HT1080 (cell line): ENCODE results near the gene ATE1. TPM values are rescaled to one million over a fixed set of nuclear protein-coding genes. Genes with fewer than 3 reads are reported as not detected.
"Not testable (repeated sequence)": the region's sequence is repeated elsewhere in the genome, so short reads cannot be mapped to it uniquely, and the experiment has no call there.

Experiments used
- DNase-seq: peaks from one replicate; pipeline ENCODE4 v3.0.0-alpha.2; 2015; ENCODE audit warnings: low read depth
- total RNA-seq: library from RNA; depleted of rRNA; stranded (reverse); fragments of >200 nt; shearing (Covaris generic); gene quantifications from 2 replicates; pipeline ENCODE4 v1.2.3, GENCODE V29; 2014

Gene ATE1
- total RNA-seq, 1 experiment from 2014 or later = 25.8 TPM

DNA sequence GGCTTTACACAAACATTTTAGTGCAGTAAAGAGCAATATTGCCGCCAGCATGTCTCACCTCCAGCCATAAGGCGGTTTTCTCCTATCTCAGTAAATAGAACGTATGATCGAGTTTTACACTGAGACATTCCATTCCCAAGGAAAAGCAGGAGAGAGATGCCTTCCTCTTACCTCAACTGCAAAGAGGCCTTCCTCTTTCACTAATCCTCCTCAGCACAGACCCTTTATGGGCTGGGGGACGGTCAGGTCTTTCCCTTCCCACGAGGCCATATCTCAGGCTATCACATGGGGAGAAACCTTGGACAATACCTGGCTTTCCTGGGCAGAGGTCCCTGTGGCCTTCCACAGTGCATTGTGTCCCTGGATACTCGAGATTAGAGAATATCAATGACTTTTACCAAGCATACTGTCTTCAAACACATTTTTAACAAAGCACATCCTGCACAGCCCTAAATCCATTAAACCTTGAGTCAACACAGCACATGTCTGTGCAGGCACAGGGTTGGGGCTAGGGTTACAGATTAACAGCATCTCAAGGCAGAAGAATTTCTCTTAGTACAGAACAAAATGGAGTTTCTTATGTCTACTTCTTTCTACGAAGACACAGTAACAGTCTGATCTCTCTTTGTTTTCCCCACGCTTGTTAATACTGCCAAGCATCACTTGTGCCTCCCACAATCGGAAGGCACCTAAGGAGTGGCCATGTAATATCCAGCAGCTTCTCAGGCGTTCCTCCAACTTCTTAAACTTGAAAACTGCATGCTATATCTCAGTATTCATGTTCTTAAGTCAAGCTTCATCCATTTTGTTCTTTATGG lies 2.6 kb upstream of the ATE1 start:
- not testable (repeated sequence) for DNase-seq

DNA sequence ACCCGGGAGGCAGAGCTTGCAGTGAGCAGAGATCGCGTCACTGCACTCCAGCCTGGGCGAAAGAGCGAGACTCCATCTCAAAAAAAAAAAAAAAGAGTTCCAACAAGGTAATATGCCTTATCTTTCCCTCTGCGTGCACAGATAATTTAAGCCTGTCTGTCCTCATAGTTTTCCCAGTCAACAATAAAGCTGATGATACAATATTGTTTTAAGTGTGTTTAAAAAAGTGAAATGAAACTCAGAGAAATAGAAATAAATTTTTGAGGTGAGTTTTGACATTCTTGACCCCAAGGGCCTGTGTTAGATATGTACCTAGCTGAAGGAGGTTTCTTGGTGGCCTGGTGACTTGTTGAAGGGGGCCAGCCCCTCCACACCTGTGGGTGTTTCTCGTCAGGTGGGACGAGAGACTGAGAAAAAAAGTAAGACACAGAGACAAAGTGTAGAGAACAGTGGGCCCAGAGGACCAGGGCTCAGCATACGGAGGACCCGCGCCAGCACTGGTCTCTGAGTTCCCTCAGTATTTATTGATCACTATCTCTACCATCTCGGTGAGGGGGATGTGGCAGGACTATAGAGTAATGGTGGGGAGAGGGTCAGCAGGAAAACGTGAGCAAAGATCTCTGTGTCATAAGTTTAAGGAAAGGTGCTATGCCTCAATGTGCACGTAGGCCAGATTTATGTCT lies 1.9 kb upstream of the ATE1 start:
- not testable (repeated sequence) for DNase-seq

DNA sequence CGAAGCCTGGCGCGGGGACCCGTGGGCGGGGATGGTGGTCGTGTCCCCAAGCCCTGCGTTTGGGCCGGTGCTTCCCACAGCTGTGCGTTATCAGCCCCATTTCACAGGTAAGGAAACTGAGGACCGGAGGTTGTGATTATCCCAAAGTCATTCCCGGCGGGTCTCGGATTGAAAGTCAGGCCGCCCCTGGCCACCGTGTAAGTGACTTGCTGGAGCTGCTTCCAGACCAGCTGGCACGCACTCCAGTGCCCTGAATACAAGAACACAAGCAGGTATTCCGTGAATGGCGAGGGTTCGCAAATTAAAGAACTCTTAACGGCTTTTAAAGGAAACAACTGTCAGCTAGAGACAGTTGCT lies 675 bp upstream of the ATE1 start:
- DNase-seq = peak; percentile 13

DNA sequence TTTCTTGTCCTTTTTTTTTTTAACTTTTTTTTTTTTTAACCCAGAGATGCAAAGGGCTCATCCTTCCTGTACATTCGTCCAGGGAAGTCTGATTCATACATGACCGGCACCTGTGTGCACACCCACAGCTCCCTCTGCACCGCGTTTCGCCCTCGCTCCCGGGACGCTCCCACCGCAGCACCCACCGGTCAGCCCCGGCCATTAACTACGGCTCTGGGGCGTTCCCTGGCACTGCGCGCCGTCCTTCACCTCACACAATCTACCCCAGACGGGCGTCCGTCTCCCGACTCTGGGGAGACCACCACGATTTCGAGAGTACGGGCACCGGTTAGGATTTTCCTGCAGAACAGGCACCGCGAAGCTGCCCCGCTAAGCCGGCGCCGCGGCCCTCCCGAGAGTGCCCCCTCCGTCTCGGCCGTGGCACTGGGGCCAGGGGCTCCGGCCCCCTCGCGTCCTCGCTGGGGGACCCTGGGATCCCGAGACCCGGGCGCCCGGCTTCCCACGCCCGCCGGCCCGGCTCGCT lies 452 bp downstream of the ATE1 start:
- peak; percentile 76 for DNase-seq

DNA sequence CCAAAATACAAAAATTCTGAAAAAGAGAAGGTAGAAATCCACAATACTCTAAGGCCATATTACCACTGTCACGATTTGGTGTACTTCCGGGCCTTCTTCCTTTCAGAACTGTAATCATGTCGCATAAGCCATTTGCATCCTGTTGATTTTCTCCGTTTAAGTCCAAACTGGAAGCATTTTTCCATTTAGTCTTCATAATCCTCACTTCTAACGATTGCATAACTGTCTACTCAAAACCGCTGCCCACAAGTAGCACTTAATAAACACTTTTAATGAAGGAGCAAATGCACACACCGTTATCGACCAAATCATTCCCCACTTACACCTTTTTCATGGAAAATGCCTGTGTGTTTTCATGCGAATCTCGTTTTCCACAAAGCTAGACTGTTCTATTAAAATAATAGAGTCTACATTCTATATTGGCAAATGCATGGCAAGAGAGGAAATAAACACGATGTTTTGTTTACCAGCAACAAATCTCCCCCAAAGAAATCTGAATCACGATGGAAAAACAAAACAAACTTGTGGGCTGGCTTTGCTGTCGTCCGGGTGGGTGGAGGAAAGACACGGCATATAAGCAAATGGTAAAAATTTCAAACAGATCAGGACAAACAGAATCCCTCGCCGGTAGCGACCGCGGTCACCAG lies 1.0 kb downstream of the ATE1 start:
- DNase-seq = no peak

DNA sequence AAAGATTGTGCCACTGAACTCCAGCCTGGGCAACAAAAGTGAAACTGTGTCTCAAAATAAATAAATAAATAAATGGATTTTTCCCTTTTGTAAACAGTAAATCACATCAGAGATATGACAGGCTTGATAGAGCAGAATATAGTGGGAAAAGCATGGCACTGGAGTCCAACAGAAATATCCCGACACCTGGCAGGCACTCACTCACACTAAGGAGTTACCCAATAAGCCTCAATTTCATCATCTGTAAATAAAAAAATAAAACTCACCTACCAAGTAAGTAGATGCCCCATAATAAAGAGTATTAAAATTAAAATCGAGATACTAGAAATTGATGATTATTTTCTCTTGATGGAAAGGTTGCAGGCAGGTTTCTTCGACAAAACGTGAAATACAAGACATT lies 1.7 kb downstream of the ATE1 start:
- no peak for DNase-seq

DNA sequence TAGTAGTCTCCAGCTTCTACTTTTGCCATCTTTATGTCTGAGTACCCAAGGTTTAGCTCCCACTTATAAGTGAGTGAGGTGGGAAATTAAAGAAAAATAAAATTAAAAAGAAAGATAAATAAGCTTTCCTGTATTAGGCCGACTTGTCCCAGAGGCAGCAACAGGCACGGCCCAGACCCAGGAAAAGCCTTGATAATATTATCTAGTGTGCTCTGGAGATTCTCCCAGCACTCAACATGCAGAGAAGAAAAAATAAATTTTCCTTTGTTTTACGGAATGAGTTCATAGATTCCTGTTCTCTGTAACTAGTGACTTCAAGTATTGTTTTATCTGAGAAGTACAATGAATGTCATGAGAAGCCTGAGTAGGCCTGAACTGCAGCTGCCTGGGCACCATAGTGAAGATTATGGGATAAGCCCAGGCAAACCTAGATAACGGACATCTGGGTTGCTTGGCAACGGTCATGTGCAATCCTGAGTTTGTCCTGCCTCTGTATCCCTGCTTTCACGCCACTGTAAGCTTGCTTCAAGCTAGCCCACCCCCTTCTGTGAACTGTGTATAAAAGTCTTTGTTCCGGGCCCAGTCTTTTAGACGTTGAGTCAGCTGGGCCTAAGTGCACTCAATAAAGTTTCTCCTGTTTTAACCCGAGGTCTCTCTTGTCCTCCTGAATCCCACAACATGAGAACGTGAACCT lies 6.4 kb downstream of the ATE1 start:
- no peak for DNase-seq

DNA sequence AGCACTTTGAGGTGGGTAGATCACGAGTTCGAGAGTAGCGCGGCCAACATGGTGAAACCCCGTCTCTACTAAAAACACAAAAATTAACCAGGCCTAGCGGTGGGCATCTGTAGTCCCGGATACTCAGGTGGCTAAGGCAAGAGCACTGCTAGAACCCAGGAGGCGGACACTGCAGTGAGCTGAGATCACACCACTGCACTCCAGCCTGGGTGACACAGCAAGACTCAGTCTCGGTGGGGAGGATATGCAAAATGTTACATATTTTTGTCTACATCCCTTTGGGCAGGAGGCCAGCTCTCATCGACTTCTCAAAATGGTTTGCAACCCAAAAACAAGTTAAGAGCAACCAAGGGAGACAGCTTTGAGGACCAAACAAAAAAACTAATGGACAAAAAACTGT lies 8.2 kb downstream of the ATE1 start:
- no peak for DNase-seq

DNA sequence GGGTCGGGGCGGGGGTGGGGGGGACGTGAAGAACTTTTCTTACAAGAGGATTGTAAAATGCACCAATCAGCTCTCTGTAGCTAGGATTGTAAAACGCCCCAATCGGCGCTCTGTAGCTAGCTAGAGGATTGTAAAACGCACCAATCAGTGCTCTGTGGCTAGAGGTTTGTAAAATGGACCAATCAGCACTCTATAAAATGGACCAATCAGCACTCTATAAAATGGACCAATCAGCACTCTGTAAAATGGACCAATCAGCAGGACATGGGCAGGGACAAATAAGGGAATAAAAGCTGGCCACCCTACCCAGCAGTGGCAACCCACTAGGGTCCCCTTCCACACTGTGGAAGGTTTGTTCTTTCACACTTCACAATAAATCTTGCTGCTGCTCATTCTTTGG lies 9.0 kb downstream of the ATE1 start:
- DNase-seq = not testable (repeated sequence)

DNA sequence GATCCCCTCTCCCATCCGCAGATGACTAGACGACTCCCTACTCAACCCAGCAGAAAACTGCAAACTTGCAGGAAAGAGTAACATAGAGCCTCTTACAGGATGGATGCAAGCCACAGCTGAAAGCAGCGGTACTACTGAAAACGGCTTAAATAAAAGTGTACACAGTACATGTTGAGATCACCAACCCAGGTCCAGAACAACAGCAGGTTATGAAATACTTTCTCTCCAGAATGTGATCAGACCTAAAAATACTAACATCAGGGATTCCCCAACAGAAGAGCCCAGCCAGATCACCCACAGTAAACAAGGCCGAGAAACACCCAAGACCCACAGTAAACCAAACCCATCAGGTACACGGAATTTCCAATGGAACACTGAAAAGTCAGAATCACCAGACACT lies 13.2 kb downstream of the ATE1 start:
- no peak for DNase-seq

DNA sequence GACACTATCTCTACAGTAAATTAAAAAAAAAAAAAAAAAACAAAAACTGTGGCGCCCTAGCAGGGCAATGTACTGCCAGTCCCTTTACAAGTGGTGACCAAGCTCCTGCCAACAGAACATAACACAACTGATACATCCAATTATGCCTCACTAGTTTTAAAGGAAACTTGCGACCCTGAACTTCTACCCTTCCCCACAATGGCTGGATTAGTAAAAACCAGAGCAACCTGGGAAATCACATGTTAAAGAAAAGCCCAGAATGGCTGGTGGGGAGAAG lies 16.5 kb downstream of the ATE1 start:
- no peak for DNase-seq

DNA sequence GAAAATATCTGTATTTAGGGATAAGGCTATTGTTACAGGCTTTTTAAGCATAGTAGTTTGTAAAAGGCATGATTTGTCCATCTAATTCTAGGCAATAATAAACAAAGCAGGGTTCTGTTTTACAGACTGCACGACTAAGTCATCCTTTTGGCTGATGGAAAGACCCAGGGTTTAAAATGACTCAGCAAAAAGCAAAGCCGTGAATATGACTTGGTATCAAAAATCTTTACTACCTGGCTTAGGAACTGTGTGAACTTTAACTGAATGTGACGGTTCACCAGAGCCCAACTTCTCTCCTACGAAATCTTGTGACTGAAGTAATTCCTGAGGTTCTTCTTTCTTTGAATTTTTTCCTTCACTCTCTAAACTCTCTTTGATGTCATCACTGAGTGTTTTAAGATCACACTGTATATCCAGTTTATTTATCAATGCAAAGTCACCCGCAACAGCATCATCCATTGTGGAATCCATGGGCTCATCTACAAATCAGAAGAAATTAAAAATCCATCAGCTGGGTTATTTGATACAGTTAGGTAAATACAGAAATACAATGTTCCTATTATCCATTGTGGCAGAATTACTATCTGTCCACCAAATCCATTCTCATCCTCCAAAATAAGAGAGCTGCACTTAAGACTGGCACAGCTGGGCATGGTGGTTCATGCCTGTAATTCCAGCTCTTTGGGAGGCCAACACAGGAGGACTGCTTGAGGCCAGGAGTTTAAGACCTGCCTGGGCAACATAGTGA lies 17.0 kb downstream of the ATE1 start:
- peak; percentile 30 for DNase-seq

DNA sequence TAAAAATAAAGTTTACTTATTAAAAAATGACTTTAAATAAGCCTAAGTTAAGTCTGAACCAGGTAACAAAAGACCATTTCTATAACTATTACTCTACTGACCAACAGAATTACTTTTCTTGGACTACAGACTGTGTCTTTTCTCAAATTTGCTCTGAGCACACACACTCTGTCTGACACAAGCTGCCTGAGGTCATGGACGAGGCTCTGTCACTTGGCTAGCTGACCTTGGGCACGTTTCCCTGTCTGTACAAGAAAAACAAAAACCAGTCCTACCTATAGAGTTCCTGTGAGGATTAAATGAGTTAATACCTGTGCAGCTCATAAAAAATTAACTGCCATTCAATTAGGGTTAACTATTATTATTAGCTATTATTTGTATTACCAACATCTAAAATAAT lies 22.9 kb downstream of the ATE1 start:
- no peak for DNase-seq

DNA sequence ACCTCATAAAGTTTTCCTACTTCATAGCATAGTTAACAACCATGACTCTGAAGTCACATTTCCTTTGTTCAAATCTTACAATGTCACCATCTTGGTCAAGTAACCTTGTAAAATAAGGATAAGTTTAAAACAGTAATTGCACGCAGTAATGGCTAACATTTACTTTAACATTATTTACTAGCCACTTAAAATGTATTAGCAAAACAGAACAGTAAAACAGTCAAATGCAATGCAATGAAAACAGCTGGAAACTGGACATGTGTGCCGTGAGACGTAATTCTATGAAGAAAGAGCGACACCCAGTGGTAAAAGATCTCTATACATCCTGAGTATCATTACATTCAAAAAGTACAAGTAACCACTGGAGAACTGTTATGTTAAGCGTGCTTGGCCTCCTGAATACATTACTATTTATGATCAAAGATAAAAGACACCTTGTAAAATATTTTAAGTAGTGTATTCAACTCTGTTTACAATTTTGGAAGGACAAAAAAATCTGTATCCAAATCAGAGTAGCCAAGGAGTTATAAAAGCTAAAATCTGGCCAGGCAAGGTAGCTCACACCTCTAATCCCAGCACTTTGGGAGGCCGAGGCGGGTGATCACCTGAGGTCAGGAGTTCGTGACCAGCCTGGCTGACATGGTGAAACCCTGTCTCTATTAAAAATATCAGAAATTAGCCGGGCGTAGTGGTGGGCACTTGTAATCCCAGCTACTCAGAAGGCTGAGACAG lies 27.2 kb downstream of the ATE1 start:
- peak; percentile 65 for DNase-seq

DNA sequence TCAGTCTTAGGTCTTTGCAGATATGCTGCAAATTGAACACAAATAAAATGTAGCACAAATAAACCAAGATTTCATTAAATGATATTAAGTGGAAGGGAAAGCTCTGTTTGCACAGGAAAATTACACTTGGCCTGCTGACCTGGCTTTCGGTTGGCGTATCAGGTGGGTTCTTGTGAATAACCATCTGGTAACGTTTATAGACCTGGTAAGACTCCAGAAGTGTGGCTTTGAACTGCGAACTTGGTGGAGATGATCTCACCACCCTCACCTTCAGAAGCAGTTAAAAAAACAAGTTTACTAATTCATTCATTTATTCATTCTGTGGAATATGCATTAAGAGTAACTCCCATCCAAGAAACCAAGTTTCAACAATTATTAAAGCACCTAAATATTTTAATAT lies 28.1 kb downstream of the ATE1 start:
- no peak for DNase-seq

DNA sequence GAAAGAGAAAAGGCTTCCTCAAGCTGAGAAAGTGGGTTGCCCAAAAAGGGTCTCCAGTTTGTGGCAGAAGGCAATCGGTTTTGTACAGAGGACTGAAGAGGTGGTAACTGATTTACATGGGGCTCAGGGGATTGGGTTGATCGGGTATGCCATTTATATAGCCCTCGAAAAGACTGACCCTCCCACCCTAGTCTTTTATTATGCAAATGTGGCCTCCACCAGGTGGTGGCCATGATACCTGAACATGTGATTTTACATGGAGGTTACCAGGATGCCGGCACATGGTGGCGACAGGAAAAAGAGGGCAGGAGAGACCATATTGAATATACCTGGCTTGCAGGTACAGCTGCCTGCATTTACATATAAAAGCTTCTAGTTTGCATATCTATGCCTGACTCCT lies 36.7 kb downstream of the ATE1 start:
- DNase-seq = no peak

DNA sequence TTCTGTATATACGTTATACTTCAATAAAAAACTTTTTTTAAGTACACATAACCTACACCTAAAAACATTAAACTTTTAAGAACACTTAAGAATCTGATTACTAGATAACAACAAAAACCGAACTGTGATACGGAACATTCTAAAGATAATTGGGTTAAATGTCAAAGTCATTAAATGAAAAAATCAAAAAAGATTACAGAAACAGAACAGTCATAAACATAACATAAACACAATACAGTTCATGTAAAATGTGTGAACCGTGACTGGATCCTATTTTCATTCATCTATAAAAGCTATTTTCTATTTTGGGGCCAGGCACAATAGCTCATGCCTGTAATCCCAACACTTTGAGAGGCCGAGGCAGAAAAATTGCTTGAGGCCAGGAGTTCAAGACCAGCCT lies 38.6 kb downstream of the ATE1 start:
- no peak for DNase-seq

DNA sequence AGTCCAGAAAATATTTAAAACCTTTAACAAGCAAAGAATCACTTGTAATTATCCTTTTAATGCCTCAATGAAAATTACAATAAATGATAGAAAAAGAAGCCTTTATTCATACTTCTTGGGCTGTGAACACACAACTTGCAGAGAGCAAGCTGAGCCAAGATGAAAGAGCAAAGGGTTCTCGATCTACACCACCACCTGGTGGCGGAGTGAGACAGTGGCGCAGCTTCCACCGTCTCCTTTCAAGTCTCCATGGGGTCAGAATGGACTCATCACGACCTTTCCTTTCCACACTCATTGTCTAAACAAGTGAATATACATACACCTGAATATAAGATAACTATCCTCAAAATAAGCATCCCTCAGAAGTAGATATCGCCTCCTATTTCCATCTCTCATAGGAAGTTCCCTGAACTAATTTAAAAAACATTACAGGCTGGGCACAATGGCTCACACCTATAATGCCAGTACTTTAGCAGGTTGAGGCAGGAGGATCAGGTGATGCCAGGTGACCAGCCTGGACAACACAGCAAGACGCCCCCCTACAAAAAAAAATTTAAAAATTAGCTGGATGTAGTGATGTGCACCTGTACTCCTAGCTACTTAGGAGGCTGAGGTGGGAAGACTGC lies 40.7 kb downstream of the ATE1 start:
- peak; percentile 42 for DNase-seq

DNA sequence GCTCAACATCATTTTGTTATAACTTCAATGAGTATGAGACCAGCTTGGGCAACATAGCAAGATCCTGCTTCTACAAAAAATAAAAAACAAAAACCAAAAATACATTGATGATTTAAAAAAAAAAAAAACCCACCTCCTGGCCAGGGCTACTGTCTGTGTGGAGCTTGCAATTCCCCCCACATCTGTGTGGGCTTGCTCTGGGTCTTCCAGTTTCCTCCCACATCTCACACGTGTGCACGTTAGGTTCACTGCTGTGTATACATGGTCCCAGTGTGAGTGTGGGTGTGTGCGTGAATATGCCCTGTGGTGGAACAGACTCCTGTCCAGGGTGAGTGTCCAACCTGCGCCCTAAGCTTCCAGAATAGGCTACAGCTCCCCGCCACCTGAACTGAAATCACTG lies 41.6 kb downstream of the ATE1 start:
- DNase-seq = no peak

DNA sequence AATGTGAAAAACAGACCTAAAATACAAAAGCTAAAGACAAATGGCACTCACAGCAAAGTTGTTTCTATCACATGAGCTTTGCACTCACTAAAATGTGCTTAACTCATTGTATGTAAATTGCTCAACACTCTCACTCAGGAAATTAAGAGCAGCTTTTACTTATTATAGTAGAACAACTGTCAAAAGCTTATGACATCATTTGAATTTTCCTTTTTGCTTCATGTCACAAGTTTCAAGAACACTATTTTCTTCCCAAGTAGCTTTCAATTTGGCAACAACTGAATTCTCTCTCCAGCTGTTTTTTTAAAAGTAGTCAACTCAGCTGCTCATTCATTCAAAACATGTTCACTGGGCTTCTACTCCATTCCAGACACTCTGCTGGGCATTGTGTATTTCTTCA lies 46.9 kb downstream of the ATE1 start:
- no peak for DNase-seq
